GM18526 (cell line): Measurements from ENCODE around the gene IL33.

Experiments
- POLR2A ChIP-seq: IDR thresholded peaks from 3 replicates; pipeline ENCODE4 v1.6.1; 2011; ENCODE audit not compliant: insufficient read length; ENCODE audit errors: extremely low read depth

IL33 gene, protein sequence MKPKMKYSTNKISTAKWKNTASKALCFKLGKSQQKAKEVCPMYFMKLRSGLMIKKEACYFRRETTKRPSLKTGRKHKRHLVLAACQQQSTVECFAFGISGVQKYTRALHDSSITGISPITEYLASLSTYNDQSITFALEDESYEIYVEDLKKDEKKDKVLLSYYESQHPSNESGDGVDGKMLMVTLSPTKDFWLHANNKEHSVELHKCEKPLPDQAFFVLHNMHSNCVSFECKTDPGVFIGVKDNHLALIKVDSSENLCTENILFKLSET

DNA sequence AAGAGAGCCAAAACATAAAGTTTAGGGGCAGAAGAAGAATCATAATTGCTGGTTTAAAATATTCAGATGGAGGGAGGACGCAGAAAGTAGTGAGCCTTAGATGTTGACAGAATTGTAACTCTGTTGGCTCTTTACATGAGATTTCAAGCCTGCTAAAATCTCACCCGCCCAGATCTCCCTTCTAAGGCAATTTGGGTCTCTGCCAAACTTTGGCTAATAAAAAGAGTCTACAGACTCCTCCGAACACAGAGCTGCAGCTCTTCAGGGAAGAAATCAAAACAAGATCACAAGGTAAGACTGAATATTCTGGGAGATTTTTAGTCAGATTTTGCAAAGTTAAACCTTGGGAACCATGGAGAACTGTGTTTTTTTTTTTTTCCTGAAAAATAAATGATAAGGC, at the start of gene IL33:
Gene IL33, plus strand, starts transcription at position 246 of the 400 bp plus-strand sequence. CDS start 25,888 bp downstream, outside the sequence.
- TF ChIP-seq POLR2A = no peak

DNA sequence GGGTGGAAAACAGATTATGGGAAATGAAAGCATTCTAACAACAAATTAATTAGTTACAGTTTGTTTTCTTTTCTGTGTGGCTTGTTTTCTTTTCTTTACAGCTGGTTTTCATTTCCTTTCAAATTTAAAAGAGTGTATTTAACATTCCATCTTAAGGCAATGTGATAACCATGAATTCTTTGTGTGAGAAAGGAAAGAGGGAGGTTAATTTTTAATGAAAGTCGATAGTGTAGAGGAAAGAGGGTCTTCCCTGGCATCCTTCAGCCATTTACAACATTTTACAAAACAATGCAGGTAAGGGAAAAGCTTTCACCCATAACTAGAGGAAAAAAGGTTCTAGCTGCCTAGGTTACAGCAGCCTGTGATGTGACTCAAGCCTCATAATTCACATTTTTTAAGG, 43.9 kb upstream of the IL33 start:
- no peak for TF ChIP-seq POLR2A

DNA sequence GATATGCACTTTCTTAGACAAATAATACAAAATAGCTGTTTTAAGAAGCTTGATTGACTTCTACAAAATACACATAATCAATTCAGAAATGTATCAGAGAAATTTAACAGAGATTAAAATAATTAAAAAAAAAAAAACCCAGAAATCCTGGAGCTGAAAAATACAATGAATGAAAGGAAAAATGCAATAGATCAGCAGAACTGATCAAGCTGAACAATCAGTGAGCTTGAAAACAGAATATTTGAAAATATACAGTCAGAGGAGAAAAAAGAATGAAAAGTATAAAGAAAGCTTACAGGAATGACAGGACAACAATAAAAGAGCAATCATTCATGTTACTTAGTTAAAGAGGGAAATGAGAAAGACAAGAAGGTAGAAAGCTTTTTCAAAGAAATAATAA, 41.7 kb upstream of the IL33 start:
- no peak for TF ChIP-seq POLR2A

DNA sequence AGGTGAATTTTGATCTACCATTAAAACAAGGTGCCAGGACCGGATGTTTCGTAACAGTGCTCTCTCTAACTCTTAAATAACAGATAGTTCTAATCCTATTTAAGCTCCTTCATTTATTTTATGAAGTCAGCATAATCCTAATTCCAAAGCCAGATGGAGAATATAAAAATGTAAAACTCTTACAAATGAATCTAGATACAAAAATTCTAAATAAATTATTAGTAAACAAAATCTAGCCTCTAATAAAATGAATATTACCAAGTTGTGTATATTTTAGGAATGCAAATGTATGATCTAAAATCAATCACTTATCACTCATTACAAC, 32.4 kb upstream of the IL33 start:
- TF ChIP-seq POLR2A = no peak

DNA sequence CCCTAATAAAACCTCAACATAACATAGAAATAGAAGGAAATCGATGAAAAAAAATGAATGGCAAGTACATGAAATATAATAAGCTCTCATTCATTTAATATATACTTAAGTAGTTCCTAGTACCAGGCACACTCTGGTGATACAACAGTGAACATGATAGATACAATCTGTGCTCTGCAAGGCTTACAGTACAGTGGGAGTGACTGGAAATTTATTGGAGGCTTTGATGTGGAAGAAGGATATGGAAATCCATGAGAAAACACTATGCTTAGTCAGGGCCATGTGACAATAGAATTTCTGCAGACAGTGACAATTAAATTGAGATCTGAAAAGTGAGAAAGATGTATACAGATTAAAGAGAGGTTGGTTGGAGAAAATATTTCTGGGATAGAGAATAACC, 32.0 kb upstream of the IL33 start:
- no peak for TF ChIP-seq POLR2A

DNA sequence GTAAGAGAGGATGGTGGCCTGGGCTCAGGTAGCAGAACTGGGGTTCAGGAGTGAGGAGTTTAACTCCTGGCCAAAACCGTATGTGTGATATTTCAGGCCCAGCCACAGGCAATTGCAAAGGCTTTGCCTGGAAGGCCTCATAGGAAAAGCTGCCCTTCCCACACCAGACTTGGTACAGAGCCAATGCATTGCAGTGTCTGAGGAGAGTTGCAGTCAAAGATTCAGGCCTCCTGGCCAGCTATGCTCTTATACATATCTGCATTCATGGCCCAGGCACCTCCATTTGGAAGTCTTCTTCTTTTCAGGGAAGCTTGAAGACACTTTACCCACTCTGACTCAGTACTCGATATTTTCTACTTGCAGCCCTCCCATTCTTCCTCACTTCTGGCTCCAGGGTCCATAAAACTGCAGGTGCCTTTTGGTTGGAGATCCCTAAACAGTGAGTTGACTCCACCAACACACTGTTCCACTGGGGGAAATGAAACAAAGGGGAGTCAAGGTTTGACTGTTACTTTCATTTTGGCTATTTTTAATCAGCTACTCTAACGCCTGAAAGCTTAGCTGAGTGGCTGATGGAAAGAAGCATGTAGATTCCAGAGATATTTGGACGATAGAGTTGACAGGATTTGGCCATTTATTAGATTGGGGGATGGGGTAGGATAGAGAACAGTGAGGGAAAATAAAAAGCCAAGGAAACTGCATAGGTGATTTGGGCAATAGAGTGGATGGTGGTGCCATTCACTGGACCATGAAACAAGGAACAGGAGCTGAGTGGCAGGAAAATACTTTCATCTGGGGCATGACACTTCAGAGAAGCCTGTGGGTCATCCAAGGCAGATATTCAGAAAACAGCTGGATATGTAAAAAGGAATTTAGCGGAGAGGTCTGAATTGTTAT, 30.6 kb upstream of the IL33 start:
- TF ChIP-seq POLR2A = no peak

DNA sequence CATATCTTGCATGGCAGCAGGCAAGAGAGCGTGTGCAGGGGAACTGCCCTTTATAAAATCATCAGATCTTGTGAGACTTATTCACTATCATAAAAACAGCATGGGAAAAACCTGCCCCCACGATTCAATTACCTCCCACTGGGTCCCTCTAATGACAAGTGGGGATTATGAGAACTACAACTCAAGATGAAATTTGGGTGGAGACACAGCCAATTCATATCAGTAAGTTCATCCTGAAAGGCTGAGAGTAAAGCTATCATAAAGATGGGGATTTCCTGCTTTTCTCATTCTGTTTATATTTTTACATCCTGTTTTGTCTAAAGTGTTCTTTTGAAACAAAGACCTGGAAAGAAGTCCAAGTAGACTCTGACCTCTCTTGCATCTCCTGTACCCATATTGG, 28.9 kb upstream of the IL33 start:
- TF ChIP-seq POLR2A = no peak

DNA sequence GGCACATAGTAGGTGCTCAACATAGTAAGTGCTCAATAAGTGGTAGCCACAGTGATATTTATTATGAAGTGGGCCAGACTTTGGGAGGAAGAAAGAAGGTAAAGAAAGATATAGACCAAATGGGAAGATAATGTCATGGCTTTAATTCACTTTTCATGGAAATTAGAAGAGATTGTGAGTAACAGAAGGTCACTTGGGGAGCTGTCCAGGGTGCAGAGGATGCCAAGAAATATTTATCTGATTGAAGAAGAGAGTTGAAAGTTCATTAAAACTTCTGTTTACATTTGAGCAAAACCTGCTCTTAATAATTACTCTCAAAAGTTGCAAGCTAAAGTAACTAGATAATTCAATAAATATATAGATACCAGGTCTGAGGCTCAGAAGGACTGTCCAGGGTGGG, 28.3 kb upstream of the IL33 start:
- no peak for TF ChIP-seq POLR2A

DNA sequence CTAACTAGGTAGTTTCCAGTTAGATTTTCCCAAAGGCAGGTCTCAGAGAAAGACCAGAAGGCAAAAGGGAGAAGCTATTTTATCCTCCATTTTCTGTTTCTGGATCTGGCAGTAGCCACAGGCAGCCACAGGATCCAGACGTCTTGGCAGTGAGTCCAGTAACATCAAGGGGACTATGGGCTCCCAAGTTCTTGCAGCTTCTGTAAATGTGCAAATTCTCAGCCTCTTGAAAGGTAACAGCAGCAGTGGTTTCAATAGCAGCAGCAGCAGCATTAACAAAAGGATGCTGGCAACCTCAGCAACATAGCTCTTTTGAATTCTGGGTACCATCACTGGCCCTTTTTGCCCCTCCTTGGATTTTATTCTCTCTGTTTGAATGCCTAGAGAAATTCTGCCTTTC, 27.1 kb upstream of the IL33 start:
- TF ChIP-seq POLR2A = no peak

DNA sequence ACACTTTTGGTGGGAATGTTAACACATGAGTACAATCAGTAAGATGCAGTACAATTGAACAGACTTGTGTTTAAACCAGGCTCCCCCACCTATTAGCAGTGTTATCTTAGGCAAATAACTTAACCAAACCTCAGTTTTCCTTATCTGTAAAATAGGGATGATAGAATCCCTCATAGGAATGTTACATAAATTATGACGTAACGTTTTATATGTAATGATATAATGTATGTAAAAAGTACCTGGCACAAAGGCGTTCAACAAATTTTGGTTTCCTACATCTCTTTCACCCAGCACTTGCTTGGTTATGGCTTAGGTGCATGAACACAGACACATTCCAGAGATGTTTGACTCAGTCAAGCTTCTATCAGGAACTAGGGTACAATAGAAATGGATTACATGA, 26.7 kb upstream of the IL33 start:
- no peak for TF ChIP-seq POLR2A

DNA sequence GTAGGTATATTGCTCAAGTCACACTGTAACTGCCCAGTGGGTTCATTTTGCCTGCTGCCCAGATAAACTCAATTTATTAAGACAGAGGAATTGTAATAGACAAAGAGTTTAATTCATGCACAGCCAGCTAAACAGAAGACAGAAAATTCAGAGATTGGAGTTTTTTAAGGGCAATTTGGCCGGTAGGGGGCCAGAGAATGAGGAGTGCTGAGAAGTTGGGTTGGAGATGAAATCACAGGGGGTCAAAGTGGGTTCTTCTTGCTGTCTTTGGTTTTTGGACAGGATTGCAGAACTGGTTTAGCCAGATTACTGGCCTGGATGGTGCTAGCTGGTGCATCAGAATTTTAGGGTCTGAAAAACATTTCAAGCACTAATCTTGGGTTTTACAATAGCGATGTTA, 20.7 kb upstream of the IL33 start:
- no peak for TF ChIP-seq POLR2A

DNA sequence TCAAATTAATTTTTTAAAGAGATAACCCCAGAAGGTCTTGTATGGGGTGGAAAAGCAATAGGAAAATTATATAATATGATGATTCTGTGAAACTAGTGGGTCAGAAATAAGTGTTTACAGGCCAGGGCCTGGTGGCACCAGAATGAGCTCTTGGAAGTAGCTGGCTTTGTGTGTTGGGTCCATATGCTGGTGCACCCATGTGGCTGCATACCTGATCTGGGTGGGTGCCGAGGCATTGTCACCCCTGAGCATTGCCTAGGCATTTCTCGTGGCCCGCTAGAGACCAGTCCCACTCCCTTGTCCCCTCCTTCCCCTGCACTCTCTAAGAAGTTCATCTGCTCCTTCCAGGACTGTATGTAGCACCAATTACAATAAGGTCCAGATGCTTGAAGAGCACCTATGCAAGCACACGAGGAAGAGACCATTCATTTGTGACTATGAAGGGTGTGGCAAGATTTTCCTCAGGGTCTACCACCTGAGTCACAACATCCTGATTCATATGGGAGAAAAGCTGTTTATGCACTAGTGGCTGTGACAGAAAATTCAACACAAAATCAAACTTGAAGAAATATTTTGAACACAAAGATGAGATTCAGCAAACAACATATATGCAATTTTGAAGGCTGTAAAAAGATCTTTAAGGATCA, 19.8 kb upstream of the IL33 start:
- no peak for TF ChIP-seq POLR2A

DNA sequence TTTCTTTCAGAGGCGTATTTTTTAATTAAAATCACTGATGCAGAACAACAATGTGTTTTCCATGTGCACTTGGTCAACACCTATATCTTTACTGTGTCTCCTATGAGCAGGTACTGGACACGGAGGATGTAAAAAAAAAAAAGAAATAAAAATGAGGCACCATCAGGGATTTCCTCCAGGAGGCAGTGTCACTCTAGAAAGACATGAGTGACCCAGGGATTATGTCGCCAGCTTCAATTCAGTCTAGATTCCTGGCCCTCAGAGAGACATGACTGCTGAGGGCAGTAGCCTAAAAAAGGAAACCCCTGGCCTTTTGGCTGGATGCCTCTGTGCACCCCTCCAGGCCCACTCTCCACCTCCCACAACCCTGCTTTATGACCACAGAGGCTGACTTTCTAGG, 18.3 kb upstream of the IL33 start:
- TF ChIP-seq POLR2A = no peak

DNA sequence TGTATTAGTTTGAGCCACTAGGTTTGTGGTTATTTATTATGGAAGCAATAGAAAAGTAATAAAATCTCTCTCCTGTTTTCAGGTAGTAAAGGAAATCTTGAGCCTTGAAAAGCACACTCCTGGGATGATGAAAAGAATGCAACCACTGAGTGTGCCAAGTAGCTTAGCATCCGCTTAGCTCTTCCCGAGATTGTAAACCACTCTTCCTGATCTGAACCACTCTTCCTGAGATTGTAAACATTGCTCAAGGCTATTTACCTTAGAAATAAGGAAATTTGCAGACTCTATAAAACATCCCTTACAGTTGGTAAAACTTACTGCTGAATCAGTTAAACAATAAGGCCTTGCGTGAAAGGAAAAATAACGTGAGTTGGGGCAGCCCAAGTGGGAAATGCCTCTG, 17.4 kb upstream of the IL33 start:
- no peak for TF ChIP-seq POLR2A

DNA sequence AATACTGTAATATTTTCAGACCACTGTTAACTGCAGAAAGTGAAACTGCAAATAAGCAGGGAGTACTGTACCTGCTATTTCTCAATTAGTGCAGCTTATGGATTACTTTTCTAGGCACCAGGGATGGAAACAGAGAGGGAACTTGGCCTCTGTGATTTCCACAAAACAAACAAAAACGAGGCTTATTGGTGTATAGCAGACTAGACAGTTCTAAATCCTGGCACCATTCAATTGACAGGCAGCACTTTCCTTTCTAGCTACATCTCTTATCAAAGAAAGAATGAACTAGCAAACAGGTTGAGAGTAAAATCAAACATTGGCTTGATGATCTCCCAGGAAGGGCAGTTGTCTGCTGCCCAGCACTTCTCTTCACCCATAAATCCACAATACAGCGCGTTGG, 16.0 kb upstream of the IL33 start:
- TF ChIP-seq POLR2A = no peak

DNA sequence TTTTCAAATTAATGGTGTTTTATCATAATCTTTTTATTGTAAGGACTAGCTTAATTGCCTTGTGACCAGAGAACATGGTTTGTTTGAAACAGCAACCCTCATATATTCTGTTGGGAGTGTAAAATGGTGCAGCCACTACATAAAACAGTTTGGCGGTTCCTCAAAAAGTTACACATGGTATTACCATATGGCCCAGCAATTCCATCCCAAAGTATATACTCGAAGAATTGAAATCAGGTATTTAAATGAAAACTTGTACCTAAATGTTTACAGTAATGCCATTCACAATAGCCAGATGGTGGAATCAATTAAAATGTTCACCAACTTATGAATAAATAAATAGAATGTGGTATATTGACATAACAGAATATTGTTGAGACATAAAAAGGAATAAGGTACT, 14.8 kb upstream of the IL33 start:
- no peak for TF ChIP-seq POLR2A
